GM18907 (cell line): ENCODE measurements around the gene ABCA1.

Experiments
- ATAC-seq: cut with Tn5 transposase; IDR thresholded peaks from one replicate; pipeline ENCODE4 v1.9.1; 2021; ENCODE audit warnings: mild to moderate bottlenecking, moderate library complexity; ENCODE audit not compliant: unreplicated experiment

ABCA1 gene

GRCh38 chr9:104844710-104845109, 83.2 kb downstream of the ABCA1 start:
- ATAC-seq, result no peak

- no peak for ATAC-seq
These were observed 84.2 kb downstream of the ABCA1 start for GRCh38 chr9:104843644-104844240.

- ATAC-seq, result no peak
These were observed 85.3 kb downstream of the ABCA1 start for GRCh38 chr9:104842698-104843097.

- no peak for ATAC-seq
These were observed 86.3 kb downstream of the ABCA1 start for GRCh38 chr9:104841601-104842141.

- no peak for ATAC-seq
These were observed 89.0 kb downstream of the ABCA1 start for GRCh38 chr9:104838958-104839357.

GRCh38 chr9:104836767-104837166, 91.2 kb downstream of the ABCA1 start:
- no peak for ATAC-seq

GRCh38 chr9:104836235-104836634, 91.7 kb downstream of the ABCA1 start:
- peak; percentile 82 for ATAC-seq

- ATAC-seq, result no peak
These were observed 92.8 kb downstream of the ABCA1 start for GRCh38 chr9:104835161-104835560.

- ATAC-seq, result no peak
These were observed 94.3 kb downstream of the ABCA1 start for GRCh38 chr9:104833696-104834095.

- ATAC-seq, result no peak
These were observed 96.3 kb downstream of the ABCA1 start for GRCh38 chr9:104831681-104832080.

- no peak for ATAC-seq
These were observed 101.0 kb downstream of the ABCA1 start for GRCh38 chr9:104826911-104827310.

- ATAC-seq, result no peak
These were observed 101.7 kb downstream of the ABCA1 start for GRCh38 chr9:104826079-104826775.

- ATAC-seq, result no peak
These were observed 107.6 kb downstream of the ABCA1 start for GRCh38 chr9:104820336-104820735.

GRCh38 chr9:104819033-104819432, 108.9 kb downstream of the ABCA1 start:
- no peak for ATAC-seq

- ATAC-seq, result no peak
These were observed 110.5 kb downstream of the ABCA1 start for GRCh38 chr9:104817437-104817836.

- ATAC-seq, result no peak
These were observed 111.9 kb downstream of the ABCA1 start for GRCh38 chr9:104815851-104816565.

GRCh38 chr9:104810421-104811339, 117.3 kb downstream of the ABCA1 start:
- no peak for ATAC-seq

- no peak for ATAC-seq
These were observed 119.8 kb downstream of the ABCA1 start for GRCh38 chr9:104808035-104808614.

GRCh38 chr9:104805441-104805840, 122.5 kb downstream of the ABCA1 start:
- ATAC-seq, result no peak

GRCh38 chr9:104802906-104803305, 125.0 kb downstream of the ABCA1 start:
- no peak for ATAC-seq
